Right lobe of liver (tissue), 4 donors: Measurements from ENCODE around the gene WAC.

Experiments used
- POLR2A ChIP-seq: fragments of 450-650 bp; IDR thresholded peaks from one replicate; pipeline ENCODE4 v1.6.1; 2017; ENCODE audit warnings: antibody characterized with exemption, mild to moderate bottlenecking
- TF ChIP-seq, protein P1 (sequence below), 4 donors: fragments of 200-600 bp in 3 of 4; fragments of 450-650 bp in 1 of 4; IDR thresholded peaks; one replicate each; pipeline versions ENCODE4 v1.5.1 to v1.8.0; 2016 to 2022; ENCODE audit warnings: antibody characterized with exemption in 4 of 4, mild to moderate bottlenecking in 2 of 4
- donor health status: DM: no; HTN: no; CAD: no.
- donor health status: DM: no; HTN: no; CAD: no.
- donor health status: DM: no; HTN: yes; CAD: no.

DNA sequence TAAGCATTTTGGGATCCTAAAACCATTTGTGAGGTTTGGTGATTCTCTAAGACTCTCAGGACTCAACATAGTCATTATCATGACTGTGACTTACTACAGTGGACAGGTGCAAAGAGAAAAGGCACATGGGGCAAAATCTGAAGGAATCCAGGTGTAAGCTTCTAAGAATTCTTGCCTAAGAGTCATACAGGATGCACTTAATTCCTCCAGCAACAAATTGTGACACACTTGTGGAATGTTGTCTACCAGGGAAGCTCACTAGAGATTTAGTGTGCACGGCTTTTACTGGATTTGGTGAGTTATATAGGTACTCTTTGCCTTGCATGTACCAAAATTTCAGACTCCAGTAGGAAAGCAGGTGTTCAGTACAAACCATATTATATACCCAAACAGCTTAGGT, 47.9 kb downstream of the WAC start:
- TF ChIP-seq POLR2A = no peak
- TF ChIP-seq, protein P1, sequence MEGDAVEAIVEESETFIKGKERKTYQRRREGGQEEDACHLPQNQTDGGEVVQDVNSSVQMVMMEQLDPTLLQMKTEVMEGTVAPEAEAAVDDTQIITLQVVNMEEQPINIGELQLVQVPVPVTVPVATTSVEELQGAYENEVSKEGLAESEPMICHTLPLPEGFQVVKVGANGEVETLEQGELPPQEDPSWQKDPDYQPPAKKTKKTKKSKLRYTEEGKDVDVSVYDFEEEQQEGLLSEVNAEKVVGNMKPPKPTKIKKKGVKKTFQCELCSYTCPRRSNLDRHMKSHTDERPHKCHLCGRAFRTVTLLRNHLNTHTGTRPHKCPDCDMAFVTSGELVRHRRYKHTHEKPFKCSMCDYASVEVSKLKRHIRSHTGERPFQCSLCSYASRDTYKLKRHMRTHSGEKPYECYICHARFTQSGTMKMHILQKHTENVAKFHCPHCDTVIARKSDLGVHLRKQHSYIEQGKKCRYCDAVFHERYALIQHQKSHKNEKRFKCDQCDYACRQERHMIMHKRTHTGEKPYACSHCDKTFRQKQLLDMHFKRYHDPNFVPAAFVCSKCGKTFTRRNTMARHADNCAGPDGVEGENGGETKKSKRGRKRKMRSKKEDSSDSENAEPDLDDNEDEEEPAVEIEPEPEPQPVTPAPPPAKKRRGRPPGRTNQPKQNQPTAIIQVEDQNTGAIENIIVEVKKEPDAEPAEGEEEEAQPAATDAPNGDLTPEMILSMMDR (IDR thresholded peaks at IDR 0.05) = no peak
